Measurements from ENCODE around the gene NCAN.
"Not testable (repeated sequence)": the region's sequence is repeated elsewhere in the genome, so short reads cannot be mapped to it uniquely, and the experiment has no call there.

NCAN gene

GRCh38 chr19:19213426-19214158 lies 1.8 kb downstream of the NCAN start:
- Histone ChIP-seq H4K20me1 (peaks cover 0 to 21% (median 0%) of the 10 kb centered on the region in 11 experiments; a peak in 6 of 22 replicates), H3K4me1 (no peaks in the 10 kb centered on the region; a peak in 1 of 20 replicates), H3K4me3 (no peak overlapping the region), H3K9me3 (replicated peaks in 1 of 11) (peaks cover 0 to 9% (median 0%) of the 10 kb centered on the region in 11 experiments; a peak in 1 of 22 replicates), H3K9ac (no peak overlapping the region), H3K36me3 (no peaks in the 10 kb centered on the region), H3K27ac (no peak overlapping the region), H3K4me2 (no peak overlapping the region), H3K27me3 (peaks cover 37 to 61% (median 45%) of the 10 kb centered on the region in 11 experiments)
- TF ChIP-seq Cebpa-rat (IDR thresholded peaks at IDR 0.05) = no peak

- H3K4me3 ChIP-seq = no peak overlapping the region
- peaks cover 37 to 59% (median 45%) of the 10 kb centered on the region in 11 experiments for H3K27me3 ChIP-seq
Observed at GRCh38 chr19:19214159-19214490, 2.4 kb downstream of the NCAN start.

GRCh38 chr19:19214892-19215291 lies 3.1 kb downstream of the NCAN start:
- no peaks in the 10 kb centered on the region; a peak in 1 of 20 replicates for H3K4me1 ChIP-seq
- peaks cover 37 to 54% (median 45%) of the 10 kb centered on the region in 11 experiments for H3K27me3 ChIP-seq
- TF ChIP-seq Cebpa-rat (IDR thresholded peaks at IDR 0.05) = no peak
- no peak overlapping the region for H3K4me2 ChIP-seq
- H3K27ac ChIP-seq = no peak overlapping the region
- peaks cover 0 to 21% (median 0%) of the 10 kb centered on the region in 11 experiments; a peak in 6 of 22 replicates for H4K20me1 ChIP-seq
- H3K36me3 ChIP-seq = no peaks in the 10 kb centered on the region
- H3K9me3 ChIP-seq (replicated peaks in 1 of 11) = peaks cover 0 to 9% (median 0%) of the 10 kb centered on the region in 11 experiments; a peak in 1 of 22 replicates
- no peak overlapping the region for H3K9ac ChIP-seq
- no peak overlapping the region for H3K4me3 ChIP-seq

More at GRCh38 chr19:19214159-19214490, 2.4 kb downstream of the NCAN start:
- Histone ChIP-seq H3K4me1 (no peaks in the 10 kb centered on the region; a peak in 1 of 20 replicates), H4K20me1 (peaks cover 0 to 21% (median 0%) of the 10 kb centered on the region in 11 experiments; a peak in 6 of 22 replicates), H3K36me3 (no peaks in the 10 kb centered on the region), H3K9me3 (replicated peaks in 1 of 11) (peaks cover 0 to 9% (median 0%) of the 10 kb centered on the region in 11 experiments; a peak in 1 of 22 replicates), H3K4me2 (no peak overlapping the region), H3K27ac (no peak overlapping the region), H3K9ac (no peak overlapping the region)
- TF ChIP-seq Cebpa-rat (IDR thresholded peaks at IDR 0.05) = no peak

- H3K27me3 ChIP-seq = peaks cover 36 to 46% (median 41%) of the 10 kb centered on the region in 11 experiments
- H3K9me3 ChIP-seq (replicated peaks in 1 of 11) = peaks cover 0 to 9% (median 0%) of the 10 kb centered on the region in 11 experiments; a peak in 1 of 22 replicates
- no peak overlapping the region for H3K9ac ChIP-seq
- H3K27ac ChIP-seq = no peak overlapping the region
- H3K4me2 ChIP-seq = no peak overlapping the region
- H3K4me1 ChIP-seq = no peaks in the 10 kb centered on the region; a peak in 1 of 20 replicates
- H4K20me1 ChIP-seq = peaks cover 0 to 21% (median 0%) of the 10 kb centered on the region in 11 experiments; a peak in 6 of 22 replicates
- no peaks in the 10 kb centered on the region for H3K36me3 ChIP-seq
- TF ChIP-seq Cebpa-rat (IDR thresholded peaks at IDR 0.05) = no peak
- H3K4me3 ChIP-seq = no peak overlapping the region
Observed at GRCh38 chr19:19215792-19216191, 4.0 kb downstream of the NCAN start.

GRCh38 chr19:19217099-19217498 lies 5.3 kb downstream of the NCAN start:
- H3K4me1 ChIP-seq = no peaks in the 10 kb centered on the region; a peak in 1 of 20 replicates
- H3K36me3 ChIP-seq = no peaks in the 10 kb centered on the region
- no peak overlapping the region for H3K27ac ChIP-seq
- TF ChIP-seq Cebpa-rat (IDR thresholded peaks at IDR 0.05) = no peak
- H4K20me1 ChIP-seq = peaks cover 0 to 21% (median 0%) of the 10 kb centered on the region in 11 experiments; a peak in 6 of 22 replicates
- H3K9ac ChIP-seq = no peak overlapping the region
- H3K27me3 ChIP-seq = peaks cover 23 to 33% (median 28%) of the 10 kb centered on the region in 11 experiments
- no peak overlapping the region for H3K4me2 ChIP-seq
- no peak overlapping the region for H3K4me3 ChIP-seq
- peaks cover 0 to 9% (median 0%) of the 10 kb centered on the region in 11 experiments; a peak in 1 of 22 replicates for H3K9me3 ChIP-seq (replicated peaks in 1 of 11)

GRCh38 chr19:19218911-19219310 lies 7.2 kb downstream of the NCAN start:
- H3K4me2 ChIP-seq = no peak overlapping the region
- H3K27ac ChIP-seq = no peak overlapping the region
- H3K4me3 ChIP-seq = no peak overlapping the region
- no peak overlapping the region for H3K9ac ChIP-seq
- no peaks in the 10 kb centered on the region; a peak in 1 of 20 replicates for H3K4me1 ChIP-seq
- H3K36me3 ChIP-seq = no peaks in the 10 kb centered on the region
- peaks cover 0 to 17% (median 0%) of the 10 kb centered on the region in 11 experiments; a peak in 7 of 22 replicates for H4K20me1 ChIP-seq
- no peak for TF ChIP-seq Cebpa-rat (IDR thresholded peaks at IDR 0.05)
- peaks cover 0 to 9% (median 0%) of the 10 kb centered on the region in 11 experiments; a peak in 1 of 22 replicates for H3K9me3 ChIP-seq (replicated peaks in 1 of 11)
- H3K27me3 ChIP-seq = peaks cover 5 to 17% (median 12%) of the 10 kb centered on the region in 11 experiments

- H3K9ac ChIP-seq; H3K4me3 ChIP-seq; H3K4me2 ChIP-seq; H4K20me1 ChIP-seq; H3K27ac ChIP-seq; H3K36me3 ChIP-seq; H3K9me3 ChIP-seq (replicated peaks in 1 of 11): not testable (repeated sequence)
- Histone ChIP-seq H3K27me3 (peaks cover 0 to 22% (median 20%) of the 10 kb centered on the region in 11 experiments; a peak in 20 of 22 replicates), H3K4me1 (peaks cover 0 to 12% (median 9%) of the 10 kb centered on the region in 10 experiments; a peak in 11 of 20 replicates)
Observed at GRCh38 chr19:19221000-19221399, 9.2 kb downstream of the NCAN start.

- no peaks in the 10 kb centered on the region for H3K36me3 ChIP-seq
- H3K27me3 ChIP-seq = peaks cover 0 to 22% (median 20%) of the 10 kb centered on the region in 11 experiments; a peak in 20 of 22 replicates
- no peaks in the 10 kb centered on the region for H3K9me3 ChIP-seq (replicated peaks in 1 of 11)
Observed at GRCh38 chr19:19223060-19223459, 11.3 kb downstream of the NCAN start.

GRCh38 chr19:19223636-19224035 lies 11.9 kb downstream of the NCAN start:
- no peaks in the 10 kb centered on the region for H3K36me3 ChIP-seq

More at GRCh38 chr19:19223060-19223459, 11.3 kb downstream of the NCAN start:
- H3K4me2 ChIP-seq = no peak overlapping the region
- peaks cover 0 to 8% (median 0%) of the 10 kb centered on the region in 11 experiments; a peak in 3 of 22 replicates for H4K20me1 ChIP-seq
- no peak overlapping the region for H3K9ac ChIP-seq
- H3K4me1 ChIP-seq = peaks cover 0 to 12% (median 9%) of the 10 kb centered on the region in 10 experiments; a peak in 11 of 20 replicates
- TF ChIP-seq Cebpa-rat (IDR thresholded peaks at IDR 0.05) = no peak
- no peak overlapping the region for H3K4me3 ChIP-seq
- H3K27ac ChIP-seq = no peak overlapping the region

More at GRCh38 chr19:19223636-19224035, 11.9 kb downstream of the NCAN start:
- H3K4me1 ChIP-seq = peaks cover 0 to 12% (median 9%) of the 10 kb centered on the region in 10 experiments; a peak in 11 of 20 replicates
- H3K27ac ChIP-seq = no peak overlapping the region
- no peak overlapping the region for H3K9ac ChIP-seq
- no peak for TF ChIP-seq Cebpa-rat (IDR thresholded peaks at IDR 0.05)
- H4K20me1 ChIP-seq = peaks cover 0 to 8% (median 0%) of the 10 kb centered on the region in 11 experiments; a peak in 3 of 22 replicates
- H3K27me3 ChIP-seq = peaks cover 0 to 22% (median 20%) of the 10 kb centered on the region in 11 experiments; a peak in 20 of 22 replicates
- no peak overlapping the region for H3K4me3 ChIP-seq
- H3K9me3 ChIP-seq (replicated peaks in 1 of 11) = no peaks in the 10 kb centered on the region
- H3K4me2 ChIP-seq = no peak overlapping the region
